HepG2 (cell line): Measurements from ENCODE around the gene AIMP2. TPM values are rescaled to one million over a fixed set of nuclear protein-coding genes. Genes with fewer than 3 reads are reported as not detected.

ENCODE experiments used
- POLR2G ChIP-seq: fragments of 200-400 bp; formaldehyde crosslinking; IDR thresholded peaks from 2 replicates; pipeline ENCODE4 v1.6.1; 2018; ENCODE audit warnings: mild to moderate bottlenecking, low read depth, low read length, moderate library complexity
- ZNF280D ChIP-seq: sonication (generic); formaldehyde crosslinking; IDR thresholded peaks from 2 replicates; pipeline ENCODE4 v1.5.1; 2020; ENCODE audit warnings: mild to moderate bottlenecking, missing genetic modification reagents
- ZNF609 ChIP-seq: sonication (generic); formaldehyde crosslinking; IDR thresholded peaks from 2 replicates; pipeline ENCODE4 v1.4.0; 2020; ENCODE audit warnings: mild to moderate bottlenecking, missing genetic modification reagents, borderline replicate concordance
- polyA plus RNA-seq, 8 experiments: library from polyadenylated mRNA; depleted of rRNA in 3 of 8; stranded (reverse) in 7 of 8; unstranded in 1 of 8; fragments of >200 nt; fragmentation: Illumina TruSeq in 4 of 8; extraction: Trizol in 4 of 8; gene quantifications; 2 replicates each; pipeline versions ENCODE4 v1.2.1 to v1.2.3, GENCODE V29; 2011 to 2016; ENCODE audit warnings: low read depth in 4 of 8, missing spikeins in 1 of 8, mixed read lengths in 1 of 8; ENCODE audit not compliant: insufficient read depth in 1 of 8
- total RNA-seq, 5 experiments: library from RNA; depleted of rRNA; stranded (reverse); fragments of >200 nt; fragmentation: Illumina TruSeq; extraction: Trizol; gene quantifications; 2 replicates each; pipeline ENCODE4 v1.2.3, GENCODE V29; 2016; ENCODE audit warnings: low read depth in 1 of 5
- TF ChIP-seq, protein P1 (sequence below): sonication (generic); formaldehyde crosslinking; conservative IDR thresholded peaks from 2 replicates; pipeline ENCODE4 v1.4.0; 2020; ENCODE audit warnings: mild to moderate bottlenecking, missing genetic modification reagents, moderate library complexity

The AIMP2 gene
- total and polyA plus RNA-seq, 2 of the 13 experiments (the other 11 are each of a cell fraction or from before 2014, with no cell fraction given): 38.2 to 84.9 TPM

GRCh38 chr7:6051185-6051584 lies 42.1 kb downstream of the AIMP2 start (continued):
- TF ChIP-seq ZNF609 (CRISPR knock-in tag) (0 out of 2 replicates have a peak, but pooled peaks have one; percentile 2), POLR2G (0 out of 2 replicates have a peak, but pooled peaks have one; percentile 14), ZNF280D (CRISPR knock-in tag) (0 out of 2 replicates have a peak, but pooled peaks have one; percentile 7)
- TF ChIP-seq, protein P1, sequence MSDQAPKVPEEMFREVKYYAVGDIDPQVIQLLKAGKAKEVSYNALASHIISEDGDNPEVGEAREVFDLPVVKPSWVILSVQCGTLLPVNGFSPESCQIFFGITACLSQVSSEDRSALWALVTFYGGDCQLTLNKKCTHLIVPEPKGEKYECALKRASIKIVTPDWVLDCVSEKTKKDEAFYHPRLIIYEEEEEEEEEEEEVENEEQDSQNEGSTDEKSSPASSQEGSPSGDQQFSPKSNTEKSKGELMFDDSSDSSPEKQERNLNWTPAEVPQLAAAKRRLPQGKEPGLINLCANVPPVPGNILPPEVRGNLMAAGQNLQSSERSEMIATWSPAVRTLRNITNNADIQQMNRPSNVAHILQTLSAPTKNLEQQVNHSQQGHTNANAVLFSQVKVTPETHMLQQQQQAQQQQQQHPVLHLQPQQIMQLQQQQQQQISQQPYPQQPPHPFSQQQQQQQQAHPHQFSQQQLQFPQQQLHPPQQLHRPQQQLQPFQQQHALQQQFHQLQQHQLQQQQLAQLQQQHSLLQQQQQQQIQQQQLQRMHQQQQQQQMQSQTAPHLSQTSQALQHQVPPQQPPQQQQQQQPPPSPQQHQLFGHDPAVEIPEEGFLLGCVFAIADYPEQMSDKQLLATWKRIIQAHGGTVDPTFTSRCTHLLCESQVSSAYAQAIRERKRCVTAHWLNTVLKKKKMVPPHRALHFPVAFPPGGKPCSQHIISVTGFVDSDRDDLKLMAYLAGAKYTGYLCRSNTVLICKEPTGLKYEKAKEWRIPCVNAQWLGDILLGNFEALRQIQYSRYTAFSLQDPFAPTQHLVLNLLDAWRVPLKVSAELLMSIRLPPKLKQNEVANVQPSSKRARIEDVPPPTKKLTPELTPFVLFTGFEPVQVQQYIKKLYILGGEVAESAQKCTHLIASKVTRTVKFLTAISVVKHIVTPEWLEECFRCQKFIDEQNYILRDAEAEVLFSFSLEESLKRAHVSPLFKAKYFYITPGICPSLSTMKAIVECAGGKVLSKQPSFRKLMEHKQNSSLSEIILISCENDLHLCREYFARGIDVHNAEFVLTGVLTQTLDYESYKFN (CRISPR knock-in tag): peak; percentile 13; the same call in 1 of the 2 replicates
